SIG-M5 treated with dmso at 0.1 percent for 504 hours (cell line): ENCODE measurements around the gene ZBTB18.
A peak's percentile ranks its signal among the peaks of the same experiment; 100 is the strongest.

Experiments
- DNase-seq: peaks from one replicate; lab custom pipeline; 2025; ENCODE audit not compliant: unreplicated experiment; lab: John Stamatoyannopoulos, UW

ZBTB18 gene

DNA sequence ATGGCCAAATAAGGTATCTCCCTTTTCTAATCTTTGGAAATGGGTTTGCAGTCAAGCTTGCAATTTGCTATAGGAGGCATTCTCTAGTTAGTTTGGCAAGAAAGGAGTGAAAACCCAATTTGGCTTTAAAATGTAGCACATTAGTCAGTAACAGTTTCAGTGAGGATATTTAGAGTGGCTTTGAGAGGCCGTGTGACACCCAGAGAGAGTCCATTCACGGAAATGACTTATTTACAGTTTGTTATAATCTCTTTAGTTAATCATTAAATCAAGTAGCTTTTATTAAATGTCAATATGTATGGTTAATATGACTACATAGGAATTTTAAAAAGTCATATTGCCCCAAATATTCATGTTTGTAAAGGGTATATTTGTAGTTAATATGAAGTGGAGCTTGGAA lies 9.6 kb downstream of the ZBTB18 start:
- no peak for DNase-seq

DNA sequence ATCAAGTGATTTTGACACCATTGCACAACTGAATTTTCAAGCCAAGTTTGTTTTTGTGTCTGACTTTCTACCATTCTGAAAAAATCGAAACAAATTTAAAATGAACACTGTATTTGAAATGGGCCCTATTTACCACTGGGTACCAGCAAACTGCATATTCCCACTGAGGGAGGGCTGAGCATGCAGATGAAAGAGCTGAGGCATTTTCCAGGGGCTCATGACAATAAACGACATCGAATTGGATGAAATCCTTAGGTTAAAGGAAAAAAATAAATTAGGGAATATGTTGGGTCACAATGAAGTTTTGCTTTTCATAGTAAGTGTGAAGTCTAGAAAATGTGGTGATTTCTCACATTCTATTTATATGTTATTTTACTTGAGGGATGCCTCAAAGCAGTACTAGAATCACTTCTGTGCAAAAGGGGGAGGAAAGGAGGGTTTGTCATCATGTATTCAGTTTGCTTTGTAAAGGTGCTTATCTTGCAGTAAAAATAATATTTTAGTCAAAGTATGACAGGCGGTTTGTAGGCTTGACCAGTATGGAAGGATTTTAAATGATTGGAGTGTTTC lies 11.2 kb downstream of the ZBTB18 start:
- no peak for DNase-seq

DNA sequence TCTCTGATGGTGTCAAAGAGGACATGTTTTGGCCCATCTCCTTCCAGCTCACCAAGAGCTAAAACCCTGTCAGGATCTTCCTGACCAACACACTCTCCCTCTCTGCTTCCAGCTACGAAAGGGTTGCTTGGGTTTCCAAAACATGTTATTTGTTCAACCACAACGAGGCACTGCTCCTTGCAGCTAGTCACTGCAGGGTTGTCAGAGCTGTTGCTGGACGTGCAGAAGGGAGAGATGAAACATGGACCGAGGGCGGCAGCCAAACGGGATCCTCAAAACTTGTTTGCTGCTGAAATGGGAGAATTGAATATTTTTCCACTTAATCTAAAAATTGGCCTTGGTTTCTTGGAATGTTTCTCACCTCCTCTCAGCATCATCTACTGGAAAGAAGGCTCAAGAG lies 12.4 kb downstream of the ZBTB18 start:
- no peak for DNase-seq

DNA sequence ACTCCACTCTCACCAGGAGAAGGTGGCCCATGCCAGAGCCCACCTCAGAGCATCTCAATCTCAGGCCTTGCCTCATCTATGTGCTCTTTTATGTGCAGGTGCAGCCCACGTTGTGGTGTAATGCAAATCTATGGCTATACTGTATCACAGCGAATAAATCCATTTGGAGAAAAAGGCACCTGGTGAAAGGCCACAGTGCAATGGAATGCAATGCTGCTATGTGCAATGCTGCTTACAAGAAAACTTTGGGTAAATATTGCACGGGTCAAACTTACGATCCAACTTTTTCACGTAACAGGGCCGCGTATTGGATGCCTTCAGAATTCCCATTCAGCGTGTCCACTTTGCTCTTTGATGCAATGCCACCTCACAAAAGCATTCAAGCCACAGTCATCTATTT lies 13.5 kb downstream of the ZBTB18 start:
- no peak for DNase-seq

DNA sequence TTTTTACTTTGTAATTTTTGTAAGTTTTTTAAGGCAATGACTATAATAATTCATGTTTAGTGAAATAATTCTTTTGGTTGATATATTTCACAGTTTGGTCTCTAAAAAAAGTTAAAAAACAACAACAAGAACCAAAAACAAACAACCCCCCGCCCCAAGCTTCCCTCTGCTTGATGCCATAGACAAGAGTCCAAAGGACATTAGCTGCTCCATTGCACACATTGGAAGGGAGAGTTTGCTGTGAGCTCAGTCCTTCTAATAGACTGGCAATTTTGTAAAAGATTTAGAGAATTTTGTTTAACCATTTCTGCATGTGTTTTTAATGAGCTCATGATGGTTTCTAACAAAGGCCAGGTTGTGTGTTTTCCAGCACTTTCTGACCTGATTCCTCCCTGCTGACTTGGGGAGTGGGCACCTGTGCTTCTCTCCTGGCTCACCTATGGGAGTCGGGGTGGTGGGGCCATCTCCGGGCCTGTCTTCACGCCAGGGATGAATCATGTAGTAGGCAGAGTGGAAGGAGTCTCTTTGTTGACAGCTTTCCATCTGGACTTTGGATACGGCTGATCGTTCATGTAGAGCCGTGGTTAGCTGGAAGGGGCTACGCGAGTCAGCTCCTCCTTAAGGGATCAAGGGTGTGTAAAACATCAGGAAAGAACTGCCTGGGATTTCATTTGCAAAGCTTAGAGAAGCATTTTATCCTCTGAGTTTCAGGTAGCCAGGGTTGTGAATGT lies 14.1 kb downstream of the ZBTB18 start:
- no peak for DNase-seq

DNA sequence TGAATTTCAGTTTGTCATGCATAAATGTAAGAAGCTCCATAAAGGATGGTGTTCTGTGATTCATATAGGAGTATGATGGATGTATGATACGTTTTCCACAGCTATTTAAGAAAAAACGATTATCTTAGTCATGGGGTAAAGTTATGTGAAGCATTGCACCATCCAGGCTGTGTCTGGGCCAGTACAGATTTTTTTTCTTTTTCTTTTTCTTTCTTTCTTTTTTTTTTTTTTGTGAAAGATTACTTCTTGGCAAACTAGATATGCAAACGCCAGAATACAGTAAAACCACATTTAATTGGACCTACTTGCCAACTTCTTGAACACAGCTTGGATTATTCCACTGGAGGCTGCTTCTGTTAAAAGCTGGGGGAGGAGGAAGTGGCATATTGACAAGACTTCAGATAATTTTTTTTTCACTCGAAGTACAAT lies 14.9 kb downstream of the ZBTB18 start:
- DNase-seq: peak; percentile 36

DNA sequence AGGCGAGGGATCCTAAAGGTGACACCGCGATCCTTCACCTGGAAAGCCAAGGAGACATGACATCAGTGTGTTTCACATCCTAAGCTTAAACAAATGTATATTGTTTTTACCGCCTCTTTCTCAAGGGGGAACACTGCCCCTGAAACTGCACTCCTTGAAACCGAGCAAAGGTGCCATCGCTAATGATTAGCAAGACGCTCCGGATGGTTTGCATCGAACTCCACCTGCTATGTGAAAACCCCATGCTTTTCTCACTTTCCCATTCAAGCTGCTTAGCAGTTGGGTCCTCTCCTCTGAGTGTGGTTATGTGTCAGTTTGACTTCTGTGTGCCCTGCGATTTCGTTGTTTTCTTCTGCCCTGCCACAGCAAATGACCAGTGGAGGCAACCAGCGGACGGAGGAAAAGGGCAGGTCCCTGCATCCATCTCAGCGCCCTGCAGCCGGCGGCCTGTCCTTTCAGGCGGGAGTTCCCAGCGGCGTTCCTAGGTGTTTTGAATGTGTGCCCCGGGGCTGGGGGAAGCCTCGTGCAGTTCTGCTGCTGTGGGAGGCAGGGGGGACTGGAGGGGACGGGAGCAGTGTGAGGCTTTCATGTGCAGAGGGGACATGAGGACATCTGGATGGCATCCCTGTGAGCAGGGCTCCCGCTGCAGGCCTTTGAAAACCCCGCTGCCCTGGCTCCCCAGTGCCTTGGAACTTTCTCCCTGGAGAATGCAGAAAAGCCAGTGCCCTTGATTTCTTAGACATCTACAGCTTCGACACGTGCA lies 16.1 kb downstream of the ZBTB18 start:
- DNase-seq: no peak

DNA sequence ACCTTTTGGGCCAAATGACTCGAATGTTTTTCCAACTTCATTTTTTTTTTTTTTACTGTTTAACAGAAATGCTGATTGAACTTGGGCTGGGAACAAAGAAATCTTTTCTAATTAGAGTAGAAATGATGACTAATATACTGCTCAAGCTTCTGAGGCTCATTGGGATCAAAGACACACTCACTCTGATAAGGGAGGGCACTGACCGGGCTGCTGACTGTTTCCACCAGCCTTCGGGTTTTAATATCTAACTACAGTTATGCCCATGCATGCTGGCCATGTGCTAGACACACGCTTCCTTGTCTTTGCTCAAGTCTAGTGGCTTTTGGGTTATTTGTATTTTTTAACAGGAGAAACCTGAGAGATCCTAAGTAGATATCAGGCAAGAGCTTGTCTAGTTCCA lies 16.8 kb downstream of the ZBTB18 start:
- no peak for DNase-seq

DNA sequence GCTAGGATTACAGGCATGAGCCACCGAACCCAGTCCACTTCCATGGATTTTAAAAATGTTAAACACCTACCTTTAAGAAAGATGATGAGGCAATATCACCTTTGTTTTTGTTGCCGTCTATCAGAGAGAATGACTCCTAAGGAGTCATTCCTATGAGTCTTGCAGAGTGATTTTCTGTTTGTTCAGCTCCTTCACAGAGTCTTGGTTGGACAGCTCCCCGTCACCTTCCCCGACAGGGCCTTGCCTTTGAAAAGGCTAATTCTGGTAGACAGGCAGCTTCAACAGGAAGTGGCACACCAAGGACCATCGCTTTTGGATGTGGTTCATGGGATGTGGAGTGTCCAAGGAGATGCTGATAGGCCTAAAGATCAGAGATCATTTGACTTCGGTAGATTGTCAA lies 17.5 kb downstream of the ZBTB18 start:
- DNase-seq: no peak

DNA sequence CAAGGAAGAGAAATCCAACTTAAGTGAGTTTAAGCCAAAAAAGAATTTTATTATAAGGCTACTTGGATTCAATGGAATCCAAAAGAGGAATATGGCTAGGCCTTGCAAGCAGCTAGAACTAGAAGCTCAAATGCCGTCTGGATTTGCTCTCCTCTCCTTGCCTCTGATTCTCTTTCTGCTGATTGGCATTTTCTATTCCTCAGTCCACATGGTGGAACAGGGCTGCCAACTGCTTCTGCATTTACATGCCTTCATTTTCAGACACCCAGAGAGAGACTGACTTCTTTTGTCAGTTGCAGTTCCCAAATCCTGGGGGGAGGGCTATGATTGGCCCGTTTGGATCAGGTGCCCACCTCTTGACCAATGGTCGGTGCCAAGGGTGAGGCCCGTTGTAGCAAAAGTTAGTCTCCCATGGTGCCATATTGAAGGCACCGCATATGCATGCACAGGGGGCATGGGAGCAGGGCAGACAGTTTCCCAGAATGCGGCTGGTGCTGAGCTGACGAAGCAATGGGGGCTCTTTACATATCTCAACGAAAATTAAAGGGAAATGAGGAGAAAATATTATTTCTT lies 18.3 kb downstream of the ZBTB18 start:
- no peak for DNase-seq

DNA sequence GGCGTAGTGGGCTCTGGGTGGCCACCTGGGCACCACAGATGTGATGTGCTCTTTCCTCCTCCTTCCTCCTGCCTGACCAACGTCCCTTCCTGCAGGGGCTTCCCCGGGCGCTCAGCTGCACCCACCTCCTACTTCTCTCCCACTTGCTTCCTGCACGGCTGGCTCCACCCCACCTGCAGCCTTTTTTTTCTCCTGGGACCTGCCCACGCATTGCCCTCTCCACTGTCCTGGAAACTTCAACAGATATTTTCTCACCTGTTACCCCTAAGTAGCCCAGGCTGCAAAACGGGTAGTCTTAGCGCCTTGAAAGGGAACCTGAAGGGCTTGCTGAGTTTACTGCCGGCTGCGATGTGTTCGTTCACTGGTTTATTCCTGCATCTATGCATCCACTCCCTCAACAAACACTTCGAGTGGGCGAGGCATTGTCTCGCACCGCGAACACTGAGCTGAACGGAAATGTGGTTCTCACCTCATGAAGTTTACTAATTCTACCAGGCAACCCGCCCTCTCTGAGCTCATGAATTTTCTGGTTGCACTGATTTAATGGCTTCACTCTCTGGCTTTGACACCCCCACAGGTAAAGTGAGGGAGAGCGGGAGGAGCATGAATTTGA lies 23.6 kb downstream of the ZBTB18 start:
- no peak for DNase-seq

DNA sequence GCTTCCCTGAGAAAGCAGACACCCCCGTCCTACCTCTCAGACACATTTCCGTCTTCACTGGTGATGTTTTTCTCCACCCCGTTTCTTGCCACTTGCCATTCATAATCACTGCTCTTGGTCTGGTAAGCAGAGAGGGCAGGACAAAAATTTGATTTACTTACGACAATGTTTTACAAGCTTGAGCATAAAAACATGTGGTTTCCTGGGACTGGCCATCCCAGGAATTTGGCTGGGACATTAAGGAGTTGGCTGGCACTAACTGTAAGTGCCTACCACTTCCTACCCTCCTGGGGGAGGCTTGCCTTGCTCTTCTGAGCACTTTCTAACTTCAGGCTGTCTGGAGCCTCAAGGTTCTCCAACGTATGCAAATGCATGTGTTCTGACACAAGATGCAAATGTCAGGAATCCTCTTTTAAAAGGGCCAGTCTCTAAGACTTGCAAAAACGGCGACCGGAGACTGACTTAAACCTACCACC lies 24.2 kb downstream of the ZBTB18 start:
- DNase-seq: no peak

DNA sequence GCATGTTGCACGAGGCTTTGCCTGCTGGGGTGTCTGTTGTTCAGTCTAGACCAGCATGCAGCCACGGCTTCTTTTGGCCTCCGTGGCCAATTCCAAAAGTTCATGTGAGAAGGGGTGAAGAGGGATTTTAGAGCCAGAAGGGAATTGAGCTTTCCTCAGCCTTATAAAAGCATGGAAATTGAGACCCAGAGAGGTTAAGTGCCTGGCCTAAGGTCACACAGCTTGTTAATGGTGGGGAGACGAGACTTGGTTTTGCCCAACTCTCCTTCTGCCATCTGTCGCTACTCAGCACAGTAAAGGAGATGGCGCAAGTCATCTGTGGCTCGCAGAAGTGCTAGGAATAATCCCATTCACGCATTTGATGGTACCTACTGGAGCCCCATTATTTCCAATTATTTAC lies 25.7 kb downstream of the ZBTB18 start:
- DNase-seq: no peak

DNA sequence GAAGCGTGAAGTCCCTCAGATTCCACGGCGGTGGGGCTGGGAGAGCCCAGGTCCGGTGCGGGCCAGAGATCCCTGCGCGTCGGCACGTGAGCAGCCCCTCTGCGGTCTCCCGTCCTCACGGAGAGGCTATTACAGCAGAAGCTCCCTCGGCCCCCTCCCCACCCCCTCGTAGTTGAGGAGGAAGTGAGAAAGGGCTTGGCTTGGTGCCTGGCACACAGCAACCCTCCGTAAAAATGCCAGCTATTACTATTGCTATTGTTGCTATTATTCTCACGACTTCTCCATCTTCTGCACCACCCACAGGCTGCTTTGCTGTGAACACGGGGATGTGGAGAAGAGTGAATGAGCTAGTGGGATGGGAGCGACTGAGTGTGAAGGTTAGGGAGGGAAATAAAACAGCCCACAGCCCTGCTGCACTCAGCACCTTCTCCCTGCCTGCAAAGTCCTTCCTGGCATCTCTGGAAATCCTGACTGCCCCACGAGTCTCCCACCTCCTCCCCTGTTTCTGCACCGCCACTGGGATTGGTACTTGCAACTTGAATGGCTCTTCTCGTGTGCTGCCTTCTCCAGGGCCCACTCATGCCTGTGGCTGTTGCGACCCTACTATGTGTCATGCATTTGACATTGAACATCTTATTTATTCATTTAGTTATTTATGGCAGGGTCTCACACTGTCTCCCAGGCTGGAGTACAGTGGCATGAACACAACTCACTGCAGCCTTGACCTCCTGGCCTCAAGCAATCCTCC lies 26.6 kb downstream of the ZBTB18 start:
- DNase-seq: peak; percentile 39

DNA sequence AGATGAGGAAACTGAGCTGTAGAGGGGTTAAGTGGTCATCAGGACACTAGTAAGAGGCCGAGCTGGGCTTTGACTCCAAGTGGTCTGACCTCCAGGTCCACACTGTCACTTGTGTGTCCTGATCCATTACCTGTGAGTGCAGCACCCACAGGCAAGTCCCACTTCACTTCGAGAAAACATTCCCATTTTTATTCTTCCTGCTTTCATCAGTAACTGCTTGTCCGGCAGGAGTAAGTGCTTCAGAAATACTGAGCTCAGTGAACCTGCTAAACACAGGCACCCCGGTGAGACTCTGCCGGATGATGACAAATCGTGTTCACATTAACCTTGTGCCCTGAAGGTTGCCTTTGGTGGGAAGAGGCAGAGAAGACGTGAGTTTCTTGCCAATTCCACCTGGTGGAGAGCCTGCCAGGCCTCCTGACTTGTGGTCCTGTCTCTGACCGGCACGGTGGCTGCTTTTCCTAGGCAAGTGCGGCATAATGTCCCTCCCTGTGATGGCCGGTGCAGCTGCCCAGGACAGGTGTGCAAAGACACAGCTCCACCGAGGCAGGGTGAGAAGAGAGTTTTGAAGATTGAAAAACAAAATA lies 29.4 kb downstream of the ZBTB18 start:
- no peak for DNase-seq

DNA sequence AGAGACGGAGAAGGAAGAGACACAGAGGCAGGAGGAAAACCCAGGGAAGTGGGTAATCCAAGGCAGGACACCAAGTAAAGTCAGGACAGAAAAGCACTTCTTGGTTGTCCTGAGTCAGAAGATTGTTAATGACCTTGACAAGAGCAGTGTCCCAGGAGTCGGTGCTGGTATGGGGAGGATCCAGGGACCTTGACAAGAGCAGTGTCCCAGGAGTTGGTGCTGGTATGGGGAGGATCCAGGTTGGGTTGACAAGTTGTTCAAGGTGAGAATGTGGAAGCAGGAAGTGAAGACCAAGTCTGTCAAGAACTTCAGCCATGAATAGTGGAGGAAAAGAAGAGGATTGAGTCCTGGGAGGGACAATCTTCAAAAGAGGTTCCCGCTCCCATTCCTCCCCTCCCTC lies 31.9 kb downstream of the ZBTB18 start:
- DNase-seq: no peak

DNA sequence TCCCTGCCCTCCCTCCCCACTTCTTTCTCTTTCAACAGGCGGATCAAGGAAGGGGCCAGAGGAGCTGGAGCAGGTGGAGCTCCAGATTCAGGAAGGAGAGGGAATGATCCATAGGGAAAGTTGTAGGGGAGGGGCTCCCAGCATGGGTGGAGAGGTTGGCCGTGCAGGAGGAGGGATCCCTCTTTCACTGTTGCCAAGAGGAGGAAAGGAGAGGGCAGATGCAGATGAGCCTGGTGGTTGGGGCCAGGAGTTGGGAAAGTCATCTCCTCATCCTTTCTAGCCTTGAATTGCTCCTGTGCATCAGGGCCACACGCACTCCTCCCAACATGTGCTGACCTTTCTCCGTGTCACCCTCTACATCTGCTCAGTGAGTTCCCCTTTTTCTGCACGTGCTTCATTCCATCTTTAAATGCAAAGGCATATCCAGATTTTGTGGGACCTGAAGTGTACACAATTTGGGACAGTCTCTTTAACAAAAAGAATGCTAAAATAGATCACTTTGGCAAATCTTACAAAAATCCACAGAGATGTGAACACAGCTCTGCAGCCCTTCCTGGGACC lies 32.4 kb downstream of the ZBTB18 start:
- no peak for DNase-seq

DNA sequence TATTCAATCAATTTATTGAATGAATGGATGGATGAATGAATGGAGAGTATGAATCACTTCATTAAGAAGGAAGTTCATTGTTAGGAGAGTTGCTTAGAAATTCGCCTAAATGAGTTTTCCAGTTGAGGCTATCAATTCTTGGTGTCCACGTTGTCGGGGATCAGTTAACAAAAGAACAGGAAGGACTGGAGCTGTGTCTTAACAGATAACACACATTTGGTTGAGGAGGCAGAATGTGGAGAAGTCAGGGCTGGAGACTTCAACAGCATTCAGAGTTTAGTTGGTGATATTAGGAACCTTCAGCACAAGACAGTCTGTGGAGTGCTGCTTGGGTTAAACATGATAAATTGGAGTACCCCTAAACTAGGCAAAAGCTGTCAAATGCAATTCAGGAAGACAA lies 33.7 kb downstream of the ZBTB18 start:
- no peak for DNase-seq

DNA sequence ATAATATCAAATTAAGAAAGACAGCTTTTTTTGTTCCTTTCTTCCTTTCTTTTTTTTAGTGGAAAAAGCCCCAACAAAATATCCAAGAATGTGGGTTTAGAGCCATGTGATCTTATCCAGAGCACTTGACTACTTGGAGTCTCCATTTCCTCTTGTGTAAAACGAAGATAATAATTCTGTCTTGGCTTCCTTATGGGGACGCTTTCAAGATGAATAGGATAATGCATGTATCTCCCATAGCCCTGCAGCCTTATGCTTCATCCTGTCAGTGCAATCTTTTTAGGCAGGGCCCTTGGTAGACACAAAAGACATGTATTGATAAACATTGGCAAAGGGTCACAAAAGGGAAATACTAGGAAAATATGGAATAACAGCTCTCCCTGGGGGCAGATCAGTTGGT lies 34.8 kb downstream of the ZBTB18 start:
- no peak for DNase-seq

DNA sequence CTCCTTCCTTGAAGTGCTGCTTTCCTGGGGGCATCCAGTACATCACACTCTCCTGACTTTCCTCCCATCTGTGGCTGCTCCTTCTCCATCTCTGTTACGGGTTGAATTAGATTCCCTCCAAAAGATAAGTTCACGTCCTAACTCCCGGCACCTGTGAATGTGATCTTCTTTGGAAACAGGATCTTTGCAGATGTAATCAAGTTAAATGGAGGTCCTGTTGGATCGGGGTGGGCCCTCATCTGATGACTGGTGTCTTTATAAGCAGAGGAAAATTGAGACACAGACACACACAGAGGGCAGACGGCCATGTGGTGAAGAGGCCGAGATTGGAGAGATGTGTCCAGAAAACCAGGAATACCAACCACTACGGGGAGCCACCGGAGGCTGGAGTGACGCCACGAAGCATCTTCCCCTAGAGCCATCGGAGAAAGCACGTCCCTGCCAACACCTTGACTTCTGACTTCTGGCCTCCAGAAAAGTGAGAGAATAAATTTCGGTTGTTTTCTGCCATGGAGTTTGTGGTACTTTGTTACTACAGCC lies 36.0 kb downstream of the ZBTB18 start:
- DNase-seq: no peak
